CD4-positive, alpha-beta T cell treated with Interleukin-15 for 4 hours (primary cell): ENCODE measurements around the gene RGS8.

ENCODE experiments used
- DNase-seq: peaks from one replicate; pipeline ENCODE4 v3.0.0-alpha.2; 2020; ENCODE audit warnings: low spot score

Gene RGS8

GRCh38 chr1:182639330-182639729 is 45.1 kb downstream of the RGS8 start:
- DNase-seq = no peak

- DNase-seq = no peak
These were observed 46.6 kb downstream of the RGS8 start for GRCh38 chr1:182637769-182638168.

GRCh38 chr1:182635871-182636270 is 48.5 kb downstream of the RGS8 start:
- no peak for DNase-seq
